Activated naive CD8-positive, alpha-beta T cell treated with anti-CD3 and anti-CD28 coated beads for 36 hours (primary cell): ENCODE results near the gene PATJ. TPM values are rescaled to one million over a fixed set of nuclear protein-coding genes. Genes with fewer than 3 reads are reported as not detected.

Source experiments
- DNase-seq: peaks from one replicate; pipeline ENCODE4 v3.0.0; 2021
- H3K27ac Mint-ChIP-seq: one replicate; pipeline ENCODE4 v1.8.0; 2022; ENCODE audit warnings: mild to moderate bottlenecking, moderate library complexity, mixed read lengths
- H3K27me3 Mint-ChIP-seq: one replicate; pipeline ENCODE4 v1.8.0; 2022; ENCODE audit warnings: mild to moderate bottlenecking, mixed read lengths
- H3K36me3 Mint-ChIP-seq: one replicate; pipeline ENCODE4 v1.8.0; 2021; ENCODE audit warnings: mild to moderate bottlenecking, mixed read lengths
- H3K4me1 Mint-ChIP-seq: one replicate; pipeline ENCODE4 v1.8.0; 2021; ENCODE audit warnings: mixed read lengths
- H3K4me3 Mint-ChIP-seq: one replicate; pipeline ENCODE4 v1.8.0; 2022; ENCODE audit warnings: mild to moderate bottlenecking, moderate library complexity, mixed read lengths
- H3K9me3 Mint-ChIP-seq: one replicate; pipeline ENCODE4 v1.8.0; 2022; ENCODE audit warnings: mixed read lengths
- total RNA-seq, 2 experiments: library from RNA; stranded (reverse); gene quantifications; one replicate each; pipeline ENCODE4 v1.2.3, GENCODE V29; 2021

The PATJ gene
- total RNA-seq, 2 experiments from 2014 or later, result 6.8 to 8.9 TPM

DNA sequence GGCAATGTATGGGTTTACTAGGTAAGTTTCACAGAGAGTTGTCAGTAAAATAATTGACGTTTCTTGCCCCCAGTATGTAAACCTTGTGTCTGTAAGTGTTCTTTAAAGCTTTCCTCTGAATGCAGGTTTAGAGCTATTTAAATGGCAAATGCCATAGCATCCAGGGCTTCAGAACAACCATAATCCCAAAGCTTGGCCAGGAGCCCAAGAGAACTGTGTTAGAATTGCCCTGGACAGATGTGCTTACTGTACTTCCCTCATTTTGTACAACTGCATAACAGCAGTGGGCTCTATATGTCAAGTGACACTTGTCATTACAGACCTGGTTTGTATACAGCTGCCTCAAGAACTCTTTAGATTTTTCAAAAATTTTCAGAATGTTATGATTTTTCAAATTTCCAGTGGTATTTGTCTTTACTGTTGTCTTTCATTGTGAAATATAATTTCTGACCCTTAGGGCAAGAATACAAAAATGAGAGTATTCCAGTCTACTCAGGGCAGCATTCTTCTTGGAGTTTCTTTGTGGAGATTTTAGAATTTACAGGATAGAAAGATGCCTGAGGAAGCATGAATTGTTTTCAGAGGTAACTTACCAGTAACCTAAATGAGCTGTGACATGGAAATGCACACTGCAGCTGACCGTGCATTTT lies 315.5 kb downstream of the PATJ start:
- no peaks in the 10 kb centered on the region for H3K27me3 Mint-ChIP-seq
- H3K36me3 Mint-ChIP-seq, result peaks cover 14% of the 10 kb centered on the region
- DNase-seq, result no peak

DNA sequence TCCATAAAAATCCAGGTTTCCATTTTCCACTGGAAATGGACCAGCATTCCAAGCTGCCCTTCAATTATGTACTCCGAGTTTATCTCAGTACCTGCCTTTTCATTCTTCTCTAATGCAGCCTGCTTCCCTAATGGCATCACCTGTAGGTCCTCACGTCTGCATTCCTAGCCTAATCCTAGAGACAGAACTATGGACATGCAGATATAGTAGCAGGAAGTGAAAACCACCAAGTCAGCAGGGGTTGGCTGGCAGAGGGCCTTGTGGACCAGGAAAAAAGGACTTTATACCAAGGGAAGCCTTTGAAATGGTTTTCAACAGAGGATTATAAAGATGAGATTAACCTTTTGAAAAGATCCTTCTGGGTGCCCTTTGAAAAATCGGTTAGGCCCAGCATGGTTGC lies 316.7 kb downstream of the PATJ start:
- Mint-ChIP-seq H3K27ac (no peak overlapping the region), H3K36me3 (peaks cover 18% of the 10 kb centered on the region), H3K9me3 (no peaks in the 10 kb centered on the region), H3K4me3 (no peak overlapping the region), H3K27me3 (no peaks in the 10 kb centered on the region), H3K4me1 (no peaks in the 10 kb centered on the region)
- no peak for DNase-seq

More for the DNA sequence above, 315.5 kb downstream of the PATJ start:
- no peaks in the 10 kb centered on the region for H3K9me3 Mint-ChIP-seq
- H3K27ac Mint-ChIP-seq, result no peak overlapping the region
- H3K4me3 Mint-ChIP-seq, result no peak overlapping the region
- no peaks in the 10 kb centered on the region for H3K4me1 Mint-ChIP-seq

DNA sequence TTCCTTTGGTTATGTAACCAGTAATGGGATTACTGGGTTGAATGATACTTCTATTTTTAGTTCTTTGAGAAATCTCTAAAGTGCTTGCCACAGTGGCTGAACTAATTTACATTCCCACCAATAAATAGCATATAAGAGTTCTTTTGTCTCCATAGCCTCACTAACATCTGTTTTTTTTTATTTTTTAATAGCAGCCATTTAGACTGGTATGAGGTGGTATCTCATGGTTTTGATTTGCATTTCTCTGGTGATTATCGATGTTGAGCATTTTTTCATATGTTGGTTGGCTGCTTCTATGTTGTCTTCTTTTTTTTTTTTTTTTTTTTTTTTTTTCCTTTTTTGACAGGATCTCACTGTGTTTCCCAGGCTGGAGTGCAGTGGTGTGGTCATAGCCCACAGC lies 319.8 kb downstream of the PATJ start:
- H3K4me1 Mint-ChIP-seq, result no peaks in the 10 kb centered on the region
- no peaks in the 10 kb centered on the region for H3K27me3 Mint-ChIP-seq
- no peak for DNase-seq
- H3K36me3 Mint-ChIP-seq, result peaks cover 32% of the 10 kb centered on the region
- no peaks in the 10 kb centered on the region for H3K9me3 Mint-ChIP-seq
- H3K27ac Mint-ChIP-seq, result no peak overlapping the region
- H3K4me3 Mint-ChIP-seq, result no peak overlapping the region

DNA sequence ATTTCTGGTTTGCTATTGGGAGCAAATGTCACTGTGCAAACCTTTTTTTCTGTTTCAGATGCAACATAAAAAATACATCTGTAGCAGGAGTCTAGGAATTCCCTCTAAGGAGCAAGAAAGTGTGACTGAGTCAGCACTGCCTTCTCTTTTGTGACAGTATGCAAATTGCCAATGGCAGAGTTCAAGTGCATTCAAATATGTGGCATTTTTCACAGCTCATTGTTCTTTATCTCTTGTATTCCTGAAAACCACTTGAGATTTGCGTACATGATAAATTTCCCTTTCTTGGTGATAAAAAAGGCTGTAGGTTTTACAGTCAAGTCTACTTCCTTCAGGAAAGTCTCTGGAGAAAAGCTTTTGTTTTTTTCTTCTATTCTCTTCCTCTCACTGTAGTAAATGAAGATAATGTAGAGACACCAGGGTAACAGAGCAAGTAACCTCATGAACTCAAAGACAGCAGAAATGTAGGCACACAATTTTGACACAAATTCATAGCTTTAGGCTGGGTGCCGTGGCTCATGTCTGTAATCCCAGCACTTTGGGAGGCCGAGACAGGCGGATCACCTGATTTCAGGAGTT lies 322.6 kb downstream of the PATJ start:
- no peaks in the 10 kb centered on the region for H3K4me1 Mint-ChIP-seq
- H3K27me3 Mint-ChIP-seq, result no peaks in the 10 kb centered on the region
- no peak overlapping the region for H3K27ac Mint-ChIP-seq
- peaks cover 32% of the 10 kb centered on the region for H3K36me3 Mint-ChIP-seq
- no peak for DNase-seq
- no peaks in the 10 kb centered on the region for H3K9me3 Mint-ChIP-seq
- no peak overlapping the region for H3K4me3 Mint-ChIP-seq

- Mint-ChIP-seq H3K4me3 (no peak overlapping the region), H3K4me1 (no peaks in the 10 kb centered on the region), H3K27ac (no peak overlapping the region), H3K9me3 (no peaks in the 10 kb centered on the region), H3K36me3 (peaks cover 27% of the 10 kb centered on the region), H3K27me3 (no peaks in the 10 kb centered on the region)
- no peak for DNase-seq
Measured at GRCh38 chr1:62066713-62067112, 324.4 kb downstream of the PATJ start.

GRCh38 chr1:62068416-62068843 lies 326.1 kb downstream of the PATJ start:
- DNase-seq, result no peak
- H3K4me3 Mint-ChIP-seq, result no peak overlapping the region
- peaks cover 17% of the 10 kb centered on the region for H3K36me3 Mint-ChIP-seq
- H3K4me1 Mint-ChIP-seq, result no peaks in the 10 kb centered on the region
- H3K27ac Mint-ChIP-seq, result no peak overlapping the region
- H3K27me3 Mint-ChIP-seq, result no peaks in the 10 kb centered on the region
- H3K9me3 Mint-ChIP-seq, result no peaks in the 10 kb centered on the region

- no peak overlapping the region for H3K4me3 Mint-ChIP-seq
- no peaks in the 10 kb centered on the region for H3K4me1 Mint-ChIP-seq
- no peak for DNase-seq
- no peaks in the 10 kb centered on the region for H3K27me3 Mint-ChIP-seq
- H3K9me3 Mint-ChIP-seq, result no peaks in the 10 kb centered on the region
- H3K36me3 Mint-ChIP-seq, result peaks cover 15% of the 10 kb centered on the region
- no peak overlapping the region for H3K27ac Mint-ChIP-seq
Measured at GRCh38 chr1:62068978-62069377, 326.7 kb downstream of the PATJ start.

DNA sequence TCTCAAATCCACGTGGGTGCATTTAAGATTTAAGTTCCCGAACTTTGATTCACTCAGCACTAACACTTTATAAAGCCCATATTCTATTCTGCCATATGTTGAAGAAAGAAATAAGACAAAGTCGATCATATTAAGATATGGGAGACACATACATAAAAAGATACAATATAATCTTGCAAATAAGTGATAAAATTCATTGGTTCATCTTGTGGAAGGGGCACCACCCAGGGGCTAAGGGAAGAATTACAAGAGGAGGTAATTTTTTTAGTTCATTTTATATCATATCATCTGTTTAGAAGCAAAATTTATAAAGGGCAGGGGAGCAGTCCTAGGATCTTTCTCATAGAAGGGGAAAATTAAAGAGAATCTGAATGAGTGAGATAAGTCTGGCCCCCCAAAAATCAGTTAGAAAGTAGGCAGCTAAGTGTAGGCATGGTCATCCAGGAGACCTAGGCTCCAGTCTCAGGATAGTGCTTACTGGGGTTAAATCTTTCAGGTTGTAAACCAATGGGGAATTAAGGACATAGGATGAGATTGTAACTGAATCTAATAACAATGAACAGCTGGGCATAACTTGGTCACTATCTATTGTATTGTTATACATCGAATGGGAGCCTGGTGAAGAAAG lies 328.2 kb downstream of the PATJ start:
- DNase-seq, result no peak
- Mint-ChIP-seq H3K9me3 (no peaks in the 10 kb centered on the region), H3K4me1 (no peaks in the 10 kb centered on the region), H3K27ac (no peak overlapping the region), H3K4me3 (no peak overlapping the region), H3K27me3 (no peaks in the 10 kb centered on the region), H3K36me3 (peaks cover 13% of the 10 kb centered on the region)

DNA sequence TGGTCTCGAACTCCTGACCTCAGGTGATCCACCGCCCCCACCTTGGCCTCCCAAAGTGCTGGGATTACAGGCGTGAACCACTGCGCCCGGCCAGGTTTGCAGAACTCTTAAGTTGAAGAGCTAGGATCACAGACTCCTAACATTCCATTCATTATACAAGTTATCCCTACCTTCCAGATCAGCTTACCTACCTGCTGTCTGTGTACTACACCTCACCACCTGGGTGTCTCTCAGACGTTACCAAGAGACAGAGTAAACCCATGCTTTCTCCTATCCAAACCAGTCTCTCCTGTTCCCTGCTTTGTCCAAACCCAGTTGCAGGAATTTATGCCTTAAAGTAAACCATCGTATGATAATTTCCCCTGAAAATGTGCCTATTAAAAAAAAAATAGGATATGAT lies 329.4 kb downstream of the PATJ start:
- Mint-ChIP-seq H3K27ac (no peak overlapping the region), H3K4me1 (no peaks in the 10 kb centered on the region), H3K36me3 (peaks cover under 1% of the 10 kb centered on the region), H3K27me3 (no peaks in the 10 kb centered on the region), H3K9me3 (no peaks in the 10 kb centered on the region), H3K4me3 (no peak overlapping the region)
- DNase-seq, result no peak

- Mint-ChIP-seq H3K27ac (no peak overlapping the region), H3K36me3 (no peaks in the 10 kb centered on the region), H3K4me3 (no peak overlapping the region), H3K27me3 (no peaks in the 10 kb centered on the region), H3K9me3 (no peaks in the 10 kb centered on the region), H3K4me1 (no peaks in the 10 kb centered on the region)
- DNase-seq, result no peak
Measured at GRCh38 chr1:62076286-62076685, 334.0 kb downstream of the PATJ start.

- no peaks in the 10 kb centered on the region for H3K27me3 Mint-ChIP-seq
- no peak overlapping the region for H3K4me3 Mint-ChIP-seq
- no peaks in the 10 kb centered on the region for H3K36me3 Mint-ChIP-seq
- H3K4me1 Mint-ChIP-seq, result no peaks in the 10 kb centered on the region
- DNase-seq, result no peak
- no peaks in the 10 kb centered on the region for H3K9me3 Mint-ChIP-seq
- H3K27ac Mint-ChIP-seq, result no peak overlapping the region
Measured at GRCh38 chr1:62077821-62078220, 335.5 kb downstream of the PATJ start.

DNA sequence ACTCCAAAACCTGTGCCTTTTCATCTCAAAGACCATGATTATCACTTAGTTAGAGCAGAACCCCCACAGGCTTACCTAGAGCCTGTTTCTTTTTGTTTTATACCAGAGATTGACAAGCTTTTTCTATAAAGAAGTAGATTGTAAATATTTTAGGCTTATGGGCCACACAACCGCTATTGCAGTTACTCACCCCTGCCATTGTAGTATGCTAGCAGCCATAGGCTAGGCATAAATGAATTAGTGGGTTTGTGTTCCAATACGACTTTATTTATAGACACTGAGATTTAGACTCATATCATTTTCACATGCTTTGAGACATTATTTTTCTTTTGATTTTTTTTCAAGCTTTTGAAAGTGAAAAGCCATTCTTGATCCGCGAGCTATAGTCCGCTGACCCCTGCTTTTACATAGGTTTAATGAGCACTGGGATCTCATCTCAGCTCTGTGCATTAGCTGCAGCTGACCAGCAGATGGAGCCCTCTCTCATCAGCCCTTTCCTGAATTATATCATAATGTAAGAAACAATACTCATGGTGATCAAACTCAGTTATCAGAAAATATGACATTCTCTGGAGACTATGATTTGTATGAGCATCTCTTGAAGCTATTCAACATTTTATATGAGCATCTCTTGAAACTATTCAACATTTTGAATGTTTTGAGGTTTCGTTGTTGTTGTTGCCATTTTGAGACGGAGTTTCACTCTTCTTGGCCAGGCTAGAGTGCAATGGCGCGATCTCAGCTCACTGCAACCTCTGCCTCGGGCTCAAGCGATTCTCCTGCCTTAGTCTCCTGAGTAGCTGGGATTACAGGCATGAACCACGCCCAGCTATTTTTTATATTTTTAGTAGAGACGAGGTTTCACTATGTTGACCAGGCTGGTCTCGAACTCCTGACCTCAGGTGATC lies 340.4 kb downstream of the PATJ start:
- H3K27ac Mint-ChIP-seq, result no peak overlapping the region

GRCh38 chr1:62084310-62084890 lies 342.1 kb downstream of the PATJ start:
- Mint-ChIP-seq H3K27ac (no peak overlapping the region), H3K4me1 (no peaks in the 10 kb centered on the region)
- DNase-seq, result no peak

More for the DNA sequence above, 340.4 kb downstream of the PATJ start:
- H3K4me1 Mint-ChIP-seq, result no peaks in the 10 kb centered on the region
- H3K27me3 Mint-ChIP-seq, result no peaks in the 10 kb centered on the region
- H3K9me3 Mint-ChIP-seq, result no peaks in the 10 kb centered on the region
- no peaks in the 10 kb centered on the region for H3K36me3 Mint-ChIP-seq
- peak; percentile 22 for DNase-seq
- no peak overlapping the region for H3K4me3 Mint-ChIP-seq

DNA sequence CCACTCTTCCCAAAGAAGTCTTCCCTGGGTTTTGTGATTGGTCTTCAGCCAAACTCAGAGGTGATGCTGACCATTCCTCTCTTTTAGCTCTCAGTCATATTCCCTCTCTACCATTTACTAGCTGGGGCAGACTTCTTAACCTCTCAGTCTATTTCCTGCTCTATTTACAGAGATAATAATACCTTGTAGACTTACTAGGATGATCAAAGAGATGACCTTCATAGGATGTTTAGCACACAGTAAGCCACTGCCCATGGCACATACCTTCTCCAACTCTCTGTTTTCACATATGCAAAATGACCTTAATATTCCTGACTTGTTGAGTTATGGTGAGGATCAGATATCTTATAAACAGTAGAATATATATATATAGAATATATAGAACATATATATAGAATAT lies 346.2 kb downstream of the PATJ start:
- Mint-ChIP-seq H3K9me3 (no peaks in the 10 kb centered on the region), H3K27ac (no peak overlapping the region), H3K36me3 (peaks cover 2% of the 10 kb centered on the region), H3K4me3 (no peak overlapping the region), H3K27me3 (no peaks in the 10 kb centered on the region), H3K4me1 (no peaks in the 10 kb centered on the region)
- no peak for DNase-seq

More at GRCh38 chr1:62084310-62084890, 342.1 kb downstream of the PATJ start:
- Mint-ChIP-seq H3K4me3 (no peak overlapping the region), H3K36me3 (peaks cover 2% of the 10 kb centered on the region), H3K27me3 (no peaks in the 10 kb centered on the region), H3K9me3 (no peaks in the 10 kb centered on the region)

- Mint-ChIP-seq H3K36me3 (peaks cover 2% of the 10 kb centered on the region), H3K27me3 (no peaks in the 10 kb centered on the region), H3K4me1 (no peaks in the 10 kb centered on the region), H3K9me3 (no peaks in the 10 kb centered on the region), H3K27ac (no peak overlapping the region), H3K4me3 (no peak overlapping the region)
- no peak for DNase-seq
Measured at GRCh38 chr1:62089570-62089969, 347.3 kb downstream of the PATJ start.
